ENCODE measurements around the gene SPRED3.

- no peak for TF ChIP-seq CTCF (IDR thresholded peaks at IDR 0.05)
- no peak for TF ChIP-seq POLR2A (IDR thresholded peaks at IDR 0.05)
Observed at GRCh38 chr19:38441657-38442348, 53.3 kb downstream of the SPRED3 start.

All from thyroid gland (tissue), 4 donors.